HG03039 (cell line): ENCODE measurements around the gene CELA1.
"Not testable (repeated sequence)": the region's sequence is repeated elsewhere in the genome, so short reads cannot be mapped to it uniquely, and the experiment has no call there.

Experiments
- ATAC-seq: cut with Tn5 transposase; IDR thresholded peaks from one replicate; pipeline ENCODE4 v1.9.1; 2021; ENCODE audit warnings: mild to moderate bottlenecking, moderate library complexity; ENCODE audit not compliant: unreplicated experiment

Gene CELA1

DNA sequence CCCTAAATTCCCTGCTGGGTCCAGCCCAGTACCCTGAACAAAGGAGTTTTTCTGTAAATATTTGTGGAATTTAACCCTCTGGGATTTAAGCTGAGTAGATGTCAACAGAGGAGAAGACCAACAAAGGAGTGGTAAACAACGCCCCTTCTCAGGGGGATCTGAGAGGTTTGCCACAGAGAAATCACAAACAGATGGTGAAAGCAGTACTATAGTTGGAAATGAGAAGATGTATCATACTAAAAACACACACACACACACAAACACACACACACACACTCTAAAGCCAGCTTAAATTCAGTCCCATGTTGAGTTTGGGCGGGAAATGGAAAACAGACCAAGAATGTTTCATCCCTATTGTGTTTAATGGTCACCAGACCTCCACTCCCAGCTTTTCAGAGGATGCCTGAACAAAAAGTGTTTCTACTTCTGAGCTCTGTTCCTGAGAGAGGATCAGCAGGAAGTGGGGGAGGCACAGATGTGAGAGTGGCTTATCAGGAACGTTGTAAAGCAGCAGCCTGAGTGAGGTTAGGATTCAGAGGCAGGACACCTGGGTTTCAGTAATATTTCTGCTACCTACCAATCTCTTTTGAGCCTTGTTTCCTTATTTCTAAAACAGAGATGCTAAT, 25.7 kb downstream of the CELA1 start:
- no peak for ATAC-seq

GRCh38 chr12:51320311-51320694, 26.2 kb downstream of the CELA1 start:
- no peak for ATAC-seq

GRCh38 chr12:51318846-51319599, 27.5 kb downstream of the CELA1 start:
- no peak for ATAC-seq

- ATAC-seq = not testable (repeated sequence)
Measured at GRCh38 chr12:51318057-51318806, 28.2 kb downstream of the CELA1 start.

- ATAC-seq = no peak
Measured at GRCh38 chr12:51311389-51311788, 35.1 kb downstream of the CELA1 start.

DNA sequence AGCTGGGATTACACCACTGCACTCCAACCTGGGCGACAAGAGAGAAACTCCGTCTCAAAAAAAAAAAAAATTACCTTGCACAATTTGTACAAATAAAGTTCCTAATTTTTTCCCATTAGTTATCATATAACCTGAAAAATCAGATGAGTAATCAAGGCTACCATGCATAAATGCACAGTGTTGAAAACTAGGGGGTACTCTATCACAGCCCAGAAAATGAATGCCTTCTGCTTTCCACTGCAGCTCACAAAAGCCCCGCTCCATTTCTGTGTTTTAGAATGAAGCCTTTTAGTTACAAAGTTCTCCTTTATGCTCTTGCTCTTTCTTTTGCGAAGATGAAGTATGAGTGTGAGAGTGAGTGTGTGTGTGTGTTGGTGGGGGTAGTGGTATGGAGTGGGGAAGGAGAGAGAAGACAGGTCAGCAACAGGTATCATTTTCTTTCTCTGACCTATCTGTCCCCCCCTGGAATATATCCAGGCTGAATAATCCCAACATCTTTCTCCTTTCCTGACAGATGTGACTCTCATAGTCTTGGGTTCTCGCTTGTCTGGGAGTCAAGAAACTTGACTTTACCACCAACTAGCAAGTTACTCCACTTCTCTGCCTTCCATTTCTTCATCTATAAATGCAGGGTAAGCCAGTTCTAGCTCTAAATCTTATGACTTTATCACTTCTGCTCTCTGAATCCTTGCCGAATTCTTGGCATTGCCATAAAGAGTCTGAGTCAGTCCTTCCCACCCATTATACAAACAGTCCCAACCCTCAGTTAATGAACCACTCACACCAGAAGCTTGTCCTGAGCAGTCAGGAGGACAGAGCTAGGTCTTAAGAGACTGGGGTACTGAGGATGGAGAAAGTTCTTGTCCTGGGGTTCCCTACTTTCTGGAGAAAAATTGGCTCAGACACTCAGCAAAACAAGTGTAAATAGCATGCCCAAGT, 38.6 kb downstream of the CELA1 start:
- no peak for ATAC-seq

DNA sequence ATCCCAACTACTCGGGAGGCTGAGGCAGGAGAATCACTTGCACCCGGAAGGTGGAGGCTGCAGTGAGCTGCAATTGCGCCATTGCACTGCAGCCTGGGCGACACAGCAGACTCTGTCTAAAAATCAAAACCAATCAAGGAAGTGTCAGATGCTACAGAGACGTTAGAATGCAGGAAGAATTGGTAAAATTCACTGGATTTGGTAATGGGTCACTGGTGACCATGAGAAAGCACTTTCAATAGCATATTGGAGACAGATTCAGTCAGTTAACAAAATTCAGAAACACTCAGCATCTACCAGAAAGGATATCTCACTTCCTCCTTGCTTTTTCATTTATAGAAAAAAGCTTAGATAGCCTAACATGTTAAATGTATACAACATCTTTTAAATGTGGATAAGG, 40.0 kb downstream of the CELA1 start:
- ATAC-seq = no peak

DNA sequence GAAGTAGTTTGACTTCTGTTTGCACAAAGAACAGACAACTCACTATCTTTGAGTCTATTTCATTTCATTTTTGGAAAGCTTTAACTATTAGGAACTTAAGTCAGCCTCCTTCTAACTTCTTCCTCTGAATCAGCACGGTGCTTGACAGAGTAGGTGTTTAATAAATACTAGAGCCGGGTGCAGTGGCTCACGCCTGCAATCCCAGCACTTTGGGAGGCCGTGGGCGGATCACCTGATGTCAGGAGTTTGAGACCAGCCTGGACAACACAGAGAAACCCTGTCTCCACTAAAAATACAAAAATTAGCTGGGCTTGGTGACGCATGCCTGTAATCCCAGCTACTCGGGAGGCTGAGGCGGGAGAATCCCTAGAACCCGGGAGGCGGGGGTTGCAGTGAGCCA, 45.7 kb downstream of the CELA1 start:
- ATAC-seq = not testable (repeated sequence)

GRCh38 chr12:51295651-51296050, 50.8 kb downstream of the CELA1 start:
- ATAC-seq = no peak

GRCh38 chr12:51294097-51294496, 52.4 kb downstream of the CELA1 start:
- ATAC-seq = not testable (repeated sequence)

GRCh38 chr12:51293696-51294095, 52.8 kb downstream of the CELA1 start:
- no peak for ATAC-seq

DNA sequence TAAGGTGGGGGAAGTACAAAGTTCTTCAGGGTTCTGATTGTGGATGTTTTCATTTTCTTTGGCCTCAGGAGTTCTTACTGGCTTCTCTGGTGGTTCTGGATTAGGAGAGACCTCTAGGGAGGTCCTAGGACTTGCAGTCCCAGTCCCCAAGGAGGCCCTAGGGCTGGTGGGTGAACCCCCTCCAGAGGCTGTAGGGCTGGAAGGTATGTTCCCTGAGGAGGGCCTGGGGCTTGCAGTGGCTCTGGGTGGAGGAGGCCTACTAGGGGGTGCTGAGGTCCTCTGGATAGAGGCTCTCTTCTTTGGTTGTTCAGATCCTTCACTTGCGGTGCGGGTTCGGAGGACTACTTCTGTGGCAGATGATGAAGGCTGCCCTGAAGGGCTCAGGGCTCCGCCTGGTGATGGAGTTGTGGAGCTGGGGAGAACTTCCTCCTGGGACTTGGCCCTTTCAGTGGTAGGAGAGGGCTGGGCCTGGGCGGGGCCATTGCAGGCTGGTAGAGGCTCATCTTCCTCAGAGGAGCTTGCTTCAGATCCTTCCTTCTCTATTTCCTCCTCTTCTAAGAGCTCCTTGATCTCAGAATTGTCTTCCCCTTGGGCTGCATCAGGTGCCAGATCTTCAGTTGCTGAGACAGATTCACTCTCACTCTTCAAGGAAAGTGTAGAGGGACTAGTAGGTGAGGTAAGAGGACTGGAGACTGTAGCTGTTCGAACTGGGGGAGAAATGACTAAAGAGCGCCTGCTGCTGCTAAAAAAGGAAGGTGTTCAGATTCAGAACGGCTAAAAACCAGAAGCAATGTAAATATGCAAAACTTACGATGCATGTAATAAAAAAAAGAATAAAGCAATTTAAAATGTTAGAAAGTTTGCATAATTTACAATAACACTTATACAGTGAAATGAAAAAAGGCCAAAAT, 54.6 kb downstream of the CELA1 start:
- not testable (repeated sequence) for ATAC-seq

GRCh38 chr12:51285843-51286242, 60.6 kb downstream of the CELA1 start:
- ATAC-seq = no peak

DNA sequence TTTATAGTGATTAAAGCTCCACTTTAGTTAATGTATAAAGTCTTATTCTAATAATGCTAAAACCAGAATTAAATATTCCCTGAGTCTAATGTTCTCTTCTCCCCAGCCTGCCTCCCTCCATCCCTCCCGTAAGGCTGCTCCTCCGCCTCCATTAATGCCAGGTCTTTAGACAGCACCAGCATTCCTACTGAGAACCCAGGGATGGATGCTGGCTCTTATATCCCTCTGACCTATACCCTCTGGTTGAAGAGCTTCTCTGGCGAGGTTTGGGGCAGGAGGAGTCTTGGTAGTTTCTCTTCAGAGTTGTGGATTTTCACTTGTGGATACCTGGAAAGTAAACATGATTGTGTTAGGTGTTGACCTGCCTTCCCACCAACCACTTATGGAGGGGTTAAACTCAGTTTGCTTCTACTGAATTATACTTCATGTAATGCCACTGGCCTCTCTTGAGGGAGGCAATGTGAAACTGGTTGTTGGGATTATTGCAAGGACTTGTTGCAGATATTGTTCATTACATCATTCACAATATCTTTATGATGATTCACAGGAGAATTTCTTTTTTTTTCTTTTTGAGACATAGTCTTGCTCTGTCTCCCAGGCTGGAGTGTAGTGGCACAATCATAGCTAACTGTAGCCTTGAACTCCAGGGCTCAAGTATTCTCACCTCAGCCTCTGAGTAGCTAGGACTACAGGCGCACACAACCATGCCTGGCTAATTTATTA, 65.1 kb downstream of the CELA1 start:
- no peak for ATAC-seq
